Mammary epithelial cell (primary cell): ENCODE measurements around the gene CBLB.

Experiments
- EZH2 ChIP-seq: IDR thresholded peaks from 2 replicates; pipeline ENCODE4 v1.6.1; 2012; ENCODE audit warnings: low read length, inconsistent platforms, borderline replicate concordance
- TF ChIP-seq, protein P1 (sequence below), 2 donors: IDR thresholded peaks in 1 of 2; conservative IDR thresholded peaks in 1 of 2; 2 replicates each; pipeline ENCODE4 v1.5.1; 2011 to 2012; ENCODE audit warnings: inconsistent platforms in 2 of 2, low read length in 2 of 2, mild to moderate bottlenecking in 2 of 2, control low read depth in 1 of 2, low read depth in 1 of 2; ENCODE audit not compliant: insufficient read depth in 1 of 2; ENCODE audit errors: extremely low read depth in 1 of 2

GRCh38 chr3:105672996-105673395, 195.8 kb downstream of the CBLB start:
- TF ChIP-seq, protein P1, sequence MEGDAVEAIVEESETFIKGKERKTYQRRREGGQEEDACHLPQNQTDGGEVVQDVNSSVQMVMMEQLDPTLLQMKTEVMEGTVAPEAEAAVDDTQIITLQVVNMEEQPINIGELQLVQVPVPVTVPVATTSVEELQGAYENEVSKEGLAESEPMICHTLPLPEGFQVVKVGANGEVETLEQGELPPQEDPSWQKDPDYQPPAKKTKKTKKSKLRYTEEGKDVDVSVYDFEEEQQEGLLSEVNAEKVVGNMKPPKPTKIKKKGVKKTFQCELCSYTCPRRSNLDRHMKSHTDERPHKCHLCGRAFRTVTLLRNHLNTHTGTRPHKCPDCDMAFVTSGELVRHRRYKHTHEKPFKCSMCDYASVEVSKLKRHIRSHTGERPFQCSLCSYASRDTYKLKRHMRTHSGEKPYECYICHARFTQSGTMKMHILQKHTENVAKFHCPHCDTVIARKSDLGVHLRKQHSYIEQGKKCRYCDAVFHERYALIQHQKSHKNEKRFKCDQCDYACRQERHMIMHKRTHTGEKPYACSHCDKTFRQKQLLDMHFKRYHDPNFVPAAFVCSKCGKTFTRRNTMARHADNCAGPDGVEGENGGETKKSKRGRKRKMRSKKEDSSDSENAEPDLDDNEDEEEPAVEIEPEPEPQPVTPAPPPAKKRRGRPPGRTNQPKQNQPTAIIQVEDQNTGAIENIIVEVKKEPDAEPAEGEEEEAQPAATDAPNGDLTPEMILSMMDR (conservative IDR thresholded peaks at IDR 0.05 in 1 of 2, IDR thresholded peaks at IDR 0.05 in 1 of 2; ENCODE audit: extremely low read depth in 1 of 2, insufficient read depth in 1 of 2, low read depth in 1 of 2, low read length in 2 of 2) = no peak
- no peak for TF ChIP-seq EZH2
